Endothelial cell of umbilical vein (primary cell): Measurements from ENCODE around the gene TMEM11. TPM values are rescaled to one million over a fixed set of nuclear protein-coding genes. Genes with fewer than 3 reads are reported as not detected.

Source experiments
- BruUV-seq: library from RNA; stranded (reverse); fragments of 400-500 nt; replicated peaks from 2 replicates; lab custom pipeline; 2021; lab: Mats Ljungman, UMichigan
- CTCF ChIA-PET: fragments of 300-600, 350-600 bp; sonication (Branson Sonifier 250); formaldehyde crosslinking; loops from one replicate; lab custom pipeline; 2021; ENCODE audit warnings: antibody characterized with exemption, inconsistent platforms; lab: Charles Lee
- POLR2A ChIA-PET: fragments of 300-600, 350-600 bp; sonication (Branson Sonifier 250); formaldehyde crosslinking; loops from one replicate; lab custom pipeline; 2021; ENCODE audit warnings: antibody characterized with exemption, inconsistent platforms; lab: Charles Lee
- DNase-seq: peaks from one replicate; pipeline ENCODE4 v3.0.0-alpha.2; 2011; ENCODE audit warnings: low read depth, low spot score
- FAIRE-seq: peaks from 2 replicates; lab custom pipeline; 2011; peaks lifted over from hg19 to GRCh38; lab: Jason Lieb, UNC
- H2AFZ ChIP-seq: 2 replicates; pipeline ENCODE4 v1.6.0; 2012; ENCODE audit warnings: low read depth, low read length, control low read depth, inconsistent platforms
- H3K27ac ChIP-seq: 2 replicates; pipeline ENCODE4 v1.5.1; 2011; ENCODE audit warnings: low read depth, mild to moderate bottlenecking, control low read depth, low read length, moderate library complexity; ENCODE audit not compliant: insufficient read depth
- H3K27me3 ChIP-seq, 2 experiments: 2 replicates each; pipeline versions ENCODE4 v1.6.0 to v1.6.1; 2011; ENCODE audit warnings: low read length in 2 of 2, mixed read lengths in 1 of 2; ENCODE audit not compliant: control insufficient read depth in 2 of 2, insufficient read depth in 2 of 2
- H3K36me3 ChIP-seq, 2 experiments: 2 replicates in 1 of 2; 3 replicates in 1 of 2; pipeline ENCODE4 v1.5.1; 2011; ENCODE audit warnings: low read length in 2 of 2, mild to moderate bottlenecking in 1 of 2, moderate library complexity in 1 of 2; ENCODE audit not compliant: control insufficient read depth in 2 of 2, insufficient read depth in 2 of 2; ENCODE audit errors: extremely low read depth in 1 of 2
- H3K4me1 ChIP-seq: 3 replicates; pipeline ENCODE4 v1.5.1; 2011; ENCODE audit warnings: mild to moderate bottlenecking, low read length; ENCODE audit not compliant: control insufficient read depth, insufficient read depth; ENCODE audit errors: extremely low read depth
- H3K4me2 ChIP-seq: 2 replicates; pipeline ENCODE4 v1.6.1; 2011; ENCODE audit warnings: low read length, control low read depth, mixed read lengths; ENCODE audit not compliant: insufficient read depth
- H3K4me3 ChIP-seq, 3 experiments: fragments of 200-600 bp in 1 of 3; sonication (generic), shearing (Covaris generic) in 1 of 3; replicated peaks in 1 of 3; 2 replicates each; pipeline ENCODE4 v1.5.1; 2011 to 2016; ENCODE audit warnings: control low read depth in 3 of 3, low read length in 3 of 3, mild to moderate bottlenecking in 2 of 3, inconsistent platforms in 1 of 3, low read depth in 1 of 3, moderate library complexity in 1 of 3; ENCODE audit not compliant: insufficient read depth in 1 of 3
- H3K79me2 ChIP-seq: 2 replicates; pipeline ENCODE4 v1.6.0; 2012; ENCODE audit warnings: low read length, inconsistent platforms; ENCODE audit not compliant: control insufficient read depth, insufficient read depth
- H3K9ac ChIP-seq: replicated peaks from 2 replicates; pipeline ENCODE3; 2011; ENCODE audit warnings: low read length, control low read depth; ENCODE audit not compliant: insufficient read depth; ENCODE audit errors: extremely low read depth
- H3K9me1 ChIP-seq: replicated peaks from 3 replicates; pipeline ENCODE4 v1.6.0; 2011; ENCODE audit warnings: mild to moderate bottlenecking, low read length; ENCODE audit not compliant: control insufficient read depth, insufficient read depth; ENCODE audit errors: extremely low read depth
- H3K9me3 ChIP-seq: replicated peaks from 2 replicates; pipeline ENCODE4 v1.5.1; 2012; ENCODE audit warnings: low read length, inconsistent platforms; ENCODE audit not compliant: control insufficient read depth, insufficient read depth
- H4K20me1 ChIP-seq: replicated peaks from 2 replicates; pipeline ENCODE3; 2011; ENCODE audit warnings: mild to moderate bottlenecking, low read length; ENCODE audit not compliant: control insufficient read depth, insufficient read depth; ENCODE audit errors: extremely low read depth
- EZH2 ChIP-seq: IDR thresholded peaks from 2 replicates; pipeline ENCODE4 v1.6.1; 2012; ENCODE audit warnings: borderline replicate concordance, low read depth, mild to moderate bottlenecking, moderate library complexity, low read length, inconsistent platforms; ENCODE audit not compliant: severe bottlenecking
- GATA2 ChIP-seq: IDR thresholded peaks from 2 replicates; pipeline ENCODE4 v1.7.0; 2011; ENCODE audit warnings: low read depth, mild to moderate bottlenecking, moderate library complexity, mixed read lengths, low read length; ENCODE audit not compliant: insufficient read length, insufficient read depth
- JUN ChIP-seq: IDR thresholded peaks from 2 replicates; pipeline ENCODE4 v1.6.1; 2011; ENCODE audit warnings: borderline replicate concordance, low read depth; ENCODE audit not compliant: insufficient read length, insufficient read depth
- MYC ChIP-seq: IDR thresholded peaks from one replicate; pipeline ENCODE4 v1.6.1; 2011; ENCODE audit warnings: mild to moderate bottlenecking, low read depth, low read length
- POLR2A ChIP-seq: IDR thresholded peaks from 2 replicates; pipeline ENCODE4 v1.6.1; 2012; ENCODE audit warnings: low read depth, mild to moderate bottlenecking, control low read depth, low read length
- POLR2AphosphoS5 ChIP-seq: IDR thresholded peaks from 2 replicates; pipeline ENCODE4 v1.6.1; 2012; ENCODE audit warnings: low read depth, mild to moderate bottlenecking, control low read depth, low read length, moderate library complexity; ENCODE audit not compliant: insufficient read depth
- dilution Hi-C: fragments of 300-500 bp; cut with MboI; formaldehyde crosslinking; loops from one replicate; pipeline ENCODE4 v1.15.0; 2019; ENCODE audit warnings: low sequenced_read_pairs; ENCODE audit not compliant: extremely low pct_ligation_motif_present
- intact Hi-C: fragments of 100-400 bp; cut with micrococcal nuclease; formaldehyde crosslinking; loops from one replicate; pipeline ENCODE4 v1.10.0; 2022
- polyA plus RNA-seq, 4 experiments: library from polyadenylated mRNA; depleted of rRNA in 3 of 4; stranded (reverse) in 3 of 4; unstranded in 1 of 4; fragments of >200 nt; gene quantifications; 2 replicates each; pipeline versions ENCODE4 v1.2.1 to v1.2.3, GENCODE V29; 2011 to 2012; ENCODE audit warnings: missing spikeins in 1 of 4
- total RNA-seq: library from RNA; stranded (reverse); gene quantifications from 2 replicates; pipeline ENCODE4 v1.2.3, GENCODE V29; 2021
- TF ChIP-seq, protein P1 (sequence below), 2 donors: IDR thresholded peaks; 1 replicate in 1 of 2; 2 replicates in 1 of 2; pipeline ENCODE4 v1.5.1; 2011; ENCODE audit warnings: low read length in 2 of 2, mild to moderate bottlenecking in 2 of 2, moderate library complexity in 2 of 2, control low read depth in 1 of 2, inconsistent platforms in 1 of 2, low read depth in 1 of 2; ENCODE audit not compliant: insufficient read depth in 1 of 2; ENCODE audit errors: extremely low read depth in 1 of 2
- TF ChIP-seq, protein P2 (sequence below): IDR thresholded peaks from 2 replicates; pipeline ENCODE4 v1.6.1; 2011; ENCODE audit not compliant: insufficient read depth, insufficient read length

TMEM11 gene
- total and polyA plus RNA-seq, 2 donors (not counting 3 experiments of a cell fraction or from before 2014, with no cell fraction given), result 27.4 to 79.9 TPM

DNA sequence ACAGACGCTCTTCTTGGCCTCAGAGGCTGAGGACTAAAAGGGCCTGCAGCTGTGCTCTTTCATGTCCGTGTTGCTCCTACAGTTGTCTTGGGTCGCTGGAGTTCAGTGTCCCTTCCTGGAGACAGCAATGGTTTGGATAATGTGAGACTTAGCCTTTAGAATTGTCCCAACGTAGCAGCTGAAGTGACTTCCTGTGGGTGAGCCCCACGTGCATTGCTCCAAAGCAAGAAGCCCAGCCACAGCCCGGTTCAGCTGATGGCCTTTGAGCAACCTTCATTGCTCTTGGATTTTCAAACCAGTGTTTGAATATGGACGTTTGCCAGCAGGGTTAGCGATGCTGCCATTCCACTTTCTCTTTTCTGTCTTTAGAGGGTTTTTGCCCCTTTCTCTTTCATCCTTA, 19.7 kb downstream of the TMEM11 start:
- no peak overlapping the region for H3K4me2 ChIP-seq
- no peak overlapping the region for H2AFZ ChIP-seq
- no peaks in the 10 kb centered on the region for H3K27me3 ChIP-seq
- no peak overlapping the region for H3K4me3 ChIP-seq
- no peaks in the 10 kb centered on the region for H3K9me1 ChIP-seq
- H3K9me3 ChIP-seq, result no peaks in the 10 kb centered on the region
- TF ChIP-seq GATA2 (no peak), POLR2AphosphoS5 (no peak), POLR2A (no peak), EZH2 (no peak), JUN (no peak), MYC (no peak)
- TF ChIP-seq, protein P1, sequence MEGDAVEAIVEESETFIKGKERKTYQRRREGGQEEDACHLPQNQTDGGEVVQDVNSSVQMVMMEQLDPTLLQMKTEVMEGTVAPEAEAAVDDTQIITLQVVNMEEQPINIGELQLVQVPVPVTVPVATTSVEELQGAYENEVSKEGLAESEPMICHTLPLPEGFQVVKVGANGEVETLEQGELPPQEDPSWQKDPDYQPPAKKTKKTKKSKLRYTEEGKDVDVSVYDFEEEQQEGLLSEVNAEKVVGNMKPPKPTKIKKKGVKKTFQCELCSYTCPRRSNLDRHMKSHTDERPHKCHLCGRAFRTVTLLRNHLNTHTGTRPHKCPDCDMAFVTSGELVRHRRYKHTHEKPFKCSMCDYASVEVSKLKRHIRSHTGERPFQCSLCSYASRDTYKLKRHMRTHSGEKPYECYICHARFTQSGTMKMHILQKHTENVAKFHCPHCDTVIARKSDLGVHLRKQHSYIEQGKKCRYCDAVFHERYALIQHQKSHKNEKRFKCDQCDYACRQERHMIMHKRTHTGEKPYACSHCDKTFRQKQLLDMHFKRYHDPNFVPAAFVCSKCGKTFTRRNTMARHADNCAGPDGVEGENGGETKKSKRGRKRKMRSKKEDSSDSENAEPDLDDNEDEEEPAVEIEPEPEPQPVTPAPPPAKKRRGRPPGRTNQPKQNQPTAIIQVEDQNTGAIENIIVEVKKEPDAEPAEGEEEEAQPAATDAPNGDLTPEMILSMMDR (IDR thresholded peaks at IDR 0.05; ENCODE audit: extremely low read depth in 1 of 2, insufficient read depth in 1 of 2, low read depth in 1 of 2, low read length in 2 of 2), result no peak
- TF ChIP-seq, protein P2, sequence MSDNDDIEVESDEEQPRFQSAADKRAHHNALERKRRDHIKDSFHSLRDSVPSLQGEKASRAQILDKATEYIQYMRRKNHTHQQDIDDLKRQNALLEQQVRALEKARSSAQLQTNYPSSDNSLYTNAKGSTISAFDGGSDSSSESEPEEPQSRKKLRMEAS, result no peak
- H3K9ac ChIP-seq, result no peak overlapping the region
- POLR2A ChIA-PET, result no interaction called here
- DNase-seq (no peak), FAIRE-seq (no peak)
- BruUV-seq, result no TSS peak
- no peaks in the 10 kb centered on the region for H3K4me1 ChIP-seq
- no peak overlapping the region for H3K27ac ChIP-seq
- CTCF ChIA-PET, result no interaction called here
- peaks cover 0 to 14% of the 10 kb centered on the region in 2 experiments for H3K36me3 ChIP-seq
- intact Hi-C loops, result no loop called here
- no peaks in the 10 kb centered on the region for H4K20me1 ChIP-seq
- peaks cover 9% of the 10 kb centered on the region for H3K79me2 ChIP-seq
- dilution Hi-C loops, result no loop called here
